ENCODE data around the gene ZNF709. TPM values are rescaled to one million over a fixed set of nuclear protein-coding genes. Genes with fewer than 3 reads are reported as not detected.
A peak's percentile ranks its signal among the peaks of the same experiment; 100 is the strongest.
"Not testable (repeated sequence)": the region's sequence is repeated elsewhere in the genome, so short reads cannot be mapped to it uniquely, and the experiment has no call there.

ZNF709 gene
- total and polyA plus RNA-seq, 5 experiments from 2014 or later, result 0.60 to 7.7 (median 2.8) TPM

DNA sequence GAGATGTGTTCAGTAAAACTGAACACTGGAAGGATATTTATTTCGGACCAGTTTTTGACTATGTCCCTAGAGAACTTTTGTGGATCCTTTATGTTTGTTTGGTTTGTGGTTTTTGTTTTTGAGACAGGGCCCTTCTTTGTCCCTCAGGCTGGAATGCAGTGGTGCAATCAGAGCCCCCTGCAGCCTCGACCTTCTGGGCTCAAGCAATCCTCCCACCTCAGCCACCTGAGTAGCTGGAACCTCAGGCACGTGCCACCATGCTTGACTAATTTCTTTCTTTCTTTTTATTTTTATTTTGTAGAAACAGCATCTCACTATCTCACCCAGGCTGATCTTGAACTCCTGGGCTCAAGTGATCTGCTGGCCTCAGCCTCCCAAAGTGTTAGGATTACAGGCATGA lies 955 bp upstream of the ZNF709 start:
- ATAC-seq, result no peak
- H3K4me3 Mint-ChIP-seq, result peak overlapping the region; percentile 92 to 97 (median 95)
- H3K27ac Mint-ChIP-seq, result peak overlapping the region in 9 of 10 donors; percentile 82 to 97 (median 93)
- H3K9me3 Mint-ChIP-seq, result no peaks in the 10 kb centered on the region
- peaks cover 16 to 35% (median 33%) of the 10 kb centered on the region in 4 donors for H3K4me1 Mint-ChIP-seq
- H3K27me3 Mint-ChIP-seq, result no peaks in the 10 kb centered on the region
- DNase-seq, result no peak
- POLR2A ChIA-PET, result interaction anchor here (3.1 kb wide), 1 partner anchor 10 kb away, joined by 17 read pairs; no protein-coding TSS in a partner anchor
- no peaks in the 10 kb centered on the region for H3K36me3 Mint-ChIP-seq

- Mint-ChIP-seq H3K27ac (peak overlapping the region; percentile 84 to 97 (median 94)), H3K4me1 (peaks cover 16 to 35% (median 33%) of the 10 kb centered on the region in 4 donors), H3K4me3 (peak overlapping the region; percentile 92 to 97 (median 95)), H3K27me3 (no peaks in the 10 kb centered on the region), H3K36me3 (no peaks in the 10 kb centered on the region), H3K9me3 (no peaks in the 10 kb centered on the region)
- DNase-seq (no peak), ATAC-seq (peak; percentile 7 to 24)
- POLR2A ChIA-PET, result interaction anchor here (0.7 to 3.1 kb wide), 7 partner anchors 10 to 181 kb away, joined by 3 to 17 read pairs (median 4); partner anchors contain the start of genes MAN2B1, WDR83, ZNF442 and ZNF563
Observed at GRCh38 chr19:12485052-12485416, 418 bp upstream of the ZNF709 start.

GRCh38 chr19:12484011-12484370 lies 625 bp downstream of the ZNF709 start:
- POLR2A ChIA-PET, result interaction anchor here (0.6 to 3.1 kb wide), 8 partner anchors 10 to 521 kb away, joined by 3 to 17 read pairs (median 4); partner anchors contain the start of genes MAN2B1, WDR83, ZNF442 and ZNF443
- DNase-seq (peak in 1 of 10 donors; percentile 13), ATAC-seq (no peak)
- no peaks in the 10 kb centered on the region for H3K36me3 Mint-ChIP-seq
- H3K27ac Mint-ChIP-seq, result peak overlapping the region; percentile 35 to 97 (median 85)
- peak overlapping the region; percentile 92 to 97 (median 95) for H3K4me3 Mint-ChIP-seq
- H3K4me1 Mint-ChIP-seq, result peaks cover 16 to 36% (median 36%) of the 10 kb centered on the region in 4 donors
- H3K27me3 Mint-ChIP-seq, result no peaks in the 10 kb centered on the region
- no peaks in the 10 kb centered on the region for H3K9me3 Mint-ChIP-seq

GRCh38 chr19:12482509-12482886 lies 2.1 kb downstream of the ZNF709 start:
- Mint-ChIP-seq H3K27ac (peak overlapping the region in 9 of 10 donors; percentile 9 to 82 (median 66)), H3K36me3 (no peaks in the 10 kb centered on the region), H3K4me3 (peak overlapping the region; percentile 28 to 82 (median 60)), H3K27me3 (no peaks in the 10 kb centered on the region), H3K4me1 (peaks cover 27 to 51% (median 50%) of the 10 kb centered on the region in 4 donors), H3K9me3 (no peaks in the 10 kb centered on the region)
- DNase-seq (no peak), ATAC-seq (no peak)
- POLR2A ChIA-PET, result interaction anchor here (0.6 to 1.3 kb wide), 2 partner anchors 13 to 60 kb away, joined by 5 to 7 read pairs; no protein-coding TSS in a partner anchor

- no peaks in the 10 kb centered on the region for H3K36me3 Mint-ChIP-seq
- peaks cover 27 to 52% (median 50%) of the 10 kb centered on the region in 4 donors for H3K4me1 Mint-ChIP-seq
- POLR2A ChIA-PET, result interaction anchor here (0.6 to 1.3 kb wide), 2 partner anchors 13 to 60 kb away, joined by 5 to 7 read pairs; no protein-coding TSS in a partner anchor
Observed at GRCh38 chr19:12481781-12482508, 2.7 kb downstream of the ZNF709 start.

GRCh38 chr19:12478234-12478941 lies 6.2 kb downstream of the ZNF709 start:
- POLR2A ChIA-PET, result interaction anchor here (2.4 kb wide), 1 partner anchor 17 kb away, joined by 10 read pairs; no protein-coding TSS in a partner anchor
- Mint-ChIP-seq H3K36me3 (peaks cover 0 to 8% (median 0%) of the 10 kb centered on the region in 3 donors), H3K27me3 (no peaks in the 10 kb centered on the region), H3K4me1 (peaks cover 24 to 48% (median 41%) of the 10 kb centered on the region in 4 donors), H3K27ac (peak overlapping the region; percentile 42 to 88 (median 78)), H3K4me3 (peak overlapping the region in 6 of 10 donors; percentile 4 to 63 (median 38)), H3K9me3 (peaks cover 0 to 3% (median 0%) of the 10 kb centered on the region in 9 donors)
- ATAC-seq, result peak; percentile 42 to 68
- DNase-seq, result peak in 1 of 10 donors; percentile 4

More at GRCh38 chr19:12481781-12482508, 2.7 kb downstream of the ZNF709 start:
- no peak for DNase-seq
- H3K9me3 Mint-ChIP-seq, result no peaks in the 10 kb centered on the region
- peak overlapping the region; percentile 41 to 91 (median 78) for H3K27ac Mint-ChIP-seq
- peak overlapping the region; percentile 28 to 82 (median 65) for H3K4me3 Mint-ChIP-seq
- H3K27me3 Mint-ChIP-seq, result no peaks in the 10 kb centered on the region
- no peak for ATAC-seq

GRCh38 chr19:12467651-12468050 lies 17.0 kb downstream of the ZNF709 start:
- peaks cover 0 to 80% (median 26%) of the 10 kb centered on the region in 9 donors for H3K9me3 Mint-ChIP-seq
- H3K27me3 Mint-ChIP-seq, H3K4me3 Mint-ChIP-seq, ATAC-seq, POLR2A ChIA-PET, H3K27ac Mint-ChIP-seq, DNase-seq, H3K4me1 Mint-ChIP-seq: not testable (repeated sequence)
- H3K36me3 Mint-ChIP-seq, result peaks cover 35 to 65% (median 53%) of the 10 kb centered on the region in 3 donors

GRCh38 chr19:12465211-12465610 lies 19.4 kb downstream of the ZNF709 start:
- no peak overlapping the region for H3K27ac Mint-ChIP-seq
- peaks cover 0 to 90% (median 31%) of the 10 kb centered on the region in 9 donors for H3K9me3 Mint-ChIP-seq
- no peak for ATAC-seq
- H3K4me1 Mint-ChIP-seq, result peaks cover 0 to 2% (median 0%) of the 10 kb centered on the region in 4 donors
- H3K4me3 Mint-ChIP-seq, result no peak overlapping the region
- POLR2A ChIA-PET, result interaction anchor here (0.6 kb wide), 2 partner anchors 64 to 222 kb away, joined by 3 to 6 read pairs; no protein-coding TSS in a partner anchor
- peaks cover 31 to 70% (median 56%) of the 10 kb centered on the region in 3 donors for H3K36me3 Mint-ChIP-seq
- no peaks in the 10 kb centered on the region for H3K27me3 Mint-ChIP-seq
- DNase-seq, result no peak

GRCh38 chr19:12464769-12465168 lies 19.8 kb downstream of the ZNF709 start:
- Mint-ChIP-seq H3K9me3 (peaks cover 0 to 89% (median 29%) of the 10 kb centered on the region in 9 donors), H3K27me3 (no peaks in the 10 kb centered on the region), H3K4me1 (peaks cover 0 to 2% (median 0%) of the 10 kb centered on the region in 4 donors), H3K4me3 (no peak overlapping the region), H3K27ac (no peak overlapping the region), H3K36me3 (peaks cover 28 to 69% (median 51%) of the 10 kb centered on the region in 3 donors)
- DNase-seq (no peak), ATAC-seq (no peak)
- POLR2A ChIA-PET, result interaction anchor here (0.6 kb wide), 1 partner anchor 65 kb away, joined by 6 read pairs; no protein-coding TSS in a partner anchor

DNA sequence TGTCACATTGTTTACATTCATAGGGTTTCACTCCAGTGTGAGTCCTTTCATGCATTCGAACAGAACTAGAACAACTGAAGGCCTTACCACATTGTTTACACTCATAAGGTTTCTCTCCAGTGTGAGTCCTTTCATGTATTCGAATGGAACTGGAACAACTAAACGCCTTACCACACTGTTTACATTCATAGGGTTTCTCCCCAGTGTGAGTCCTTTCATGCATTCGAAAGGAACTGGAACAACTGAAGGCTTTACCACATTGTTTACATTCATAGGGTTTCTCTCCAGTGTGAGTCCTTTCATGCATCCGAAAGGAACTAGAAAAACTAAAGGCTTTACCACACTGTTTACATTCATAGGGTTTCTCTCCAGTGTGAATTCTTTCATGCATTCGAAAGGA lies 20.5 kb downstream of the ZNF709 start:
- H3K27ac Mint-ChIP-seq, ATAC-seq, H3K4me3 Mint-ChIP-seq, DNase-seq, H3K4me1 Mint-ChIP-seq, POLR2A ChIA-PET, H3K27me3 Mint-ChIP-seq: not testable (repeated sequence)
- peaks cover 35 to 70% (median 56%) of the 10 kb centered on the region in 3 donors for H3K36me3 Mint-ChIP-seq
- H3K9me3 Mint-ChIP-seq, result peaks cover 5 to 89% (median 35%) of the 10 kb centered on the region in 9 donors

DNA sequence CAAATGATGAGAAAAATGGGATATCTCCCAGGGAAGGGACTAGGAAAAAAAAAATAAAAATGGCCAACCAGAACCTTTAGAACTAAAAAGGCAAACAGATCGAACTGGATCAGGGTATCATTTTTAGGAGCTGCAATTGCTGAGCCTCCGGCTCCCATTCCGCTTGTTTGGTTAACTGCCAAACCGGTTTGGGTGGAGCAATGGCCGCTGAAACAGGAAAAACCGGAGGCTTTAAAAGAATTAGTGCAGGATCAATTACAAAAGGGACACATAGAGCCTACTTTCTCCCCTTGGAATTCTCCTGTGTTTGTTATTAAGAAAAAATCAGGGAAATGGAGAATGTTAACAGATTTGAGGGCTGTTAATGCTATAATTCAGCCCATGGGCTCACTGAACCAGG lies 31.1 kb downstream of the ZNF709 start:
- H3K4me3 Mint-ChIP-seq, result no peak overlapping the region
- H3K36me3 Mint-ChIP-seq, result peaks cover 21 to 48% (median 46%) of the 10 kb centered on the region in 3 donors
- POLR2A ChIA-PET, result no interaction called here
- DNase-seq (no peak), ATAC-seq (no peak)
- no peaks in the 10 kb centered on the region for H3K27me3 Mint-ChIP-seq
- no peak overlapping the region for H3K27ac Mint-ChIP-seq
- H3K9me3 Mint-ChIP-seq, result peaks cover 8 to 54% (median 32%) of the 10 kb centered on the region in 9 donors
- H3K4me1 Mint-ChIP-seq, result peaks cover 0 to 2% (median 0%) of the 10 kb centered on the region in 4 donors

- no peaks in the 10 kb centered on the region for H3K27me3 Mint-ChIP-seq
- POLR2A ChIA-PET, result no interaction called here
Observed at GRCh38 chr19:12450844-12451243, 33.8 kb downstream of the ZNF709 start.

More at GRCh38 chr19:12450844-12451243, 33.8 kb downstream of the ZNF709 start:
- Mint-ChIP-seq H3K36me3 (peaks cover 10 to 36% (median 33%) of the 10 kb centered on the region in 3 donors), H3K4me3 (no peak overlapping the region), H3K27ac (peak overlapping the region in 1 of 10 donors; percentile 62), H3K9me3 (peaks cover 3 to 49% (median 25%) of the 10 kb centered on the region in 9 donors), H3K4me1 (peaks cover 0 to 2% (median 0%) of the 10 kb centered on the region in 4 donors)
- ATAC-seq (no peak), DNase-seq (no peak)
